ENCODE data around the gene KCNK4. TPM values are rescaled to one million over a fixed set of nuclear protein-coding genes. Genes with fewer than 3 reads are reported as not detected.

Gene KCNK4
- total and polyA plus RNA-seq, 2 donors from 2014 or later, result not detected

- Histone ChIP-seq H3K4me3 (ENCODE audit: low read length in 3 of 3) (no peak overlapping the region), H3K9ac (ENCODE audit: low read length in 3 of 3) (no peak overlapping the region), H3K9me3 (ENCODE audit: control insufficient read depth in 2 of 3, insufficient read depth in 1 of 3, low read length in 3 of 3) (no peaks in the 10 kb centered on the region), H3K36me3 (ENCODE audit: control insufficient read depth in 2 of 3, insufficient read depth in 3 of 3, low read length in 3 of 3) (no peaks in the 10 kb centered on the region), H3K27me3 (ENCODE audit: control insufficient read depth, insufficient read depth, low read length) (peaks cover 14% of the 10 kb centered on the region), H3K27ac (ENCODE audit: low read depth in 2 of 2, low read length in 2 of 2) (no peak overlapping the region), H3K4me1 (ENCODE audit: control insufficient read depth in 2 of 3, insufficient read depth in 2 of 3, low read depth in 1 of 3, low read length in 3 of 3) (peaks cover 0 to 16% (median 2%) of the 10 kb centered on the region in 3 donors)
- no peak for TF ChIP-seq CTCF (IDR thresholded peaks at IDR 0.05; ENCODE audit: borderline replicate concordance, extremely low read depth, insufficient read depth)
- FAIRE-seq (no peak), DNase-seq (no peak)
- intact Hi-C loops (cut with DNase I), result no loop called here
Observed at GRCh38 chr11:64288353-64288750, 2.8 kb upstream of the KCNK4 start.

- no peak for TF ChIP-seq CTCF (IDR thresholded peaks at IDR 0.05; ENCODE audit: borderline replicate concordance, extremely low read depth, insufficient read depth)
- intact Hi-C loops (cut with DNase I), result no loop called here
- FAIRE-seq, result no peak
Observed at GRCh38 chr11:64289002-64289564, 2.0 kb upstream of the KCNK4 start.

GRCh38 chr11:64290352-64291261, 495 bp upstream of the KCNK4 start:
- Histone ChIP-seq H3K27ac (ENCODE audit: low read depth in 2 of 2, low read length in 2 of 2) (no peak overlapping the region), H3K9ac (ENCODE audit: low read length in 3 of 3) (no peak overlapping the region), H3K9me3 (ENCODE audit: control insufficient read depth in 2 of 3, insufficient read depth in 1 of 3, low read length in 3 of 3) (no peaks in the 10 kb centered on the region), H3K36me3 (ENCODE audit: control insufficient read depth in 2 of 3, insufficient read depth in 3 of 3, low read length in 3 of 3) (no peaks in the 10 kb centered on the region), H3K27me3 (ENCODE audit: control insufficient read depth, insufficient read depth, low read length) (peaks cover 23% of the 10 kb centered on the region), H3K4me1 (ENCODE audit: control insufficient read depth in 2 of 3, insufficient read depth in 2 of 3, low read depth in 1 of 3, low read length in 3 of 3) (peaks cover 0 to 11% (median 0%) of the 10 kb centered on the region in 3 donors), H3K4me3 (ENCODE audit: low read length in 3 of 3) (no peak overlapping the region)
- intact Hi-C loops (cut with DNase I), result no loop called here
- DNase-seq (peak in 2 of 5 donors; percentile 45 to 64), FAIRE-seq (no peak)
- no peak for TF ChIP-seq CTCF (IDR thresholded peaks at IDR 0.05; ENCODE audit: borderline replicate concordance, extremely low read depth, insufficient read depth)

More at GRCh38 chr11:64289002-64289564, 2.0 kb upstream of the KCNK4 start:
- H3K9ac ChIP-seq (ENCODE audit: low read length in 3 of 3), result no peak overlapping the region
- peaks cover 0 to 12% (median 0%) of the 10 kb centered on the region in 3 donors for H3K4me1 ChIP-seq (ENCODE audit: control insufficient read depth in 2 of 3, insufficient read depth in 2 of 3, low read depth in 1 of 3, low read length in 3 of 3)
- no peak overlapping the region for H3K4me3 ChIP-seq (ENCODE audit: low read length in 3 of 3)
- peak in 1 of 5 donors; percentile 50 for DNase-seq
- no peaks in the 10 kb centered on the region for H3K9me3 ChIP-seq (ENCODE audit: control insufficient read depth in 2 of 3, insufficient read depth in 1 of 3, low read length in 3 of 3)
- no peak overlapping the region for H3K27ac ChIP-seq (ENCODE audit: low read depth in 2 of 2, low read length in 2 of 2)
- no peaks in the 10 kb centered on the region for H3K36me3 ChIP-seq (ENCODE audit: control insufficient read depth in 2 of 3, insufficient read depth in 3 of 3, low read length in 3 of 3)
- peaks cover 14% of the 10 kb centered on the region for H3K27me3 ChIP-seq (ENCODE audit: control insufficient read depth, insufficient read depth, low read length)

Data from kidney (tissue), 14 donors.